Measurements from ENCODE around the gene ITGB2. TPM values are rescaled to one million over a fixed set of nuclear protein-coding genes. Genes with fewer than 3 reads are reported as not detected.

The ITGB2 gene
- total RNA-seq, 1 donor from 2014 or later = 0.15 TPM

GRCh38 chr21:44926331-44927101 is 5.8 kb upstream of the ITGB2 start:
- TF ChIP-seq CTCF (IDR thresholded peaks at IDR 0.05) = no peak
- no peak overlapping the region for H3K4me3 Mint-ChIP-seq (ENCODE audit: unreplicated experiment)
- peaks cover 39% of the 10 kb centered on the region for H3K27me3 Mint-ChIP-seq (ENCODE audit: low read depth)
- H3K27ac Mint-ChIP-seq (ENCODE audit: unreplicated experiment) = no peak overlapping the region
- peaks cover 51% of the 10 kb centered on the region for H3K4me1 Mint-ChIP-seq (ENCODE audit: low read depth)
- H3K9me3 Mint-ChIP-seq (ENCODE audit: low read depth) = no peaks in the 10 kb centered on the region
- DNase-seq (ENCODE audit: low spot score) = no peak
- peaks cover 2% of the 10 kb centered on the region for H3K36me3 Mint-ChIP-seq (ENCODE audit: low read depth)

- TF ChIP-seq CTCF (IDR thresholded peaks at IDR 0.05) = no peak
- Mint-ChIP-seq H3K27ac (ENCODE audit: unreplicated experiment) (no peak overlapping the region), H3K27me3 (ENCODE audit: low read depth) (peaks cover 44% of the 10 kb centered on the region), H3K36me3 (ENCODE audit: low read depth) (peaks cover 2% of the 10 kb centered on the region), H3K9me3 (ENCODE audit: low read depth) (no peaks in the 10 kb centered on the region), H3K4me1 (ENCODE audit: low read depth) (peaks cover 40% of the 10 kb centered on the region), H3K4me3 (ENCODE audit: unreplicated experiment) (no peak overlapping the region)
- no peak for DNase-seq (ENCODE audit: low spot score)
Observed at GRCh38 chr21:44925378-44925755, 4.7 kb upstream of the ITGB2 start.

GRCh38 chr21:44924606-44925377 is 4.1 kb upstream of the ITGB2 start:
- no peak overlapping the region for H3K4me3 Mint-ChIP-seq (ENCODE audit: unreplicated experiment)
- no peak for TF ChIP-seq CTCF (IDR thresholded peaks at IDR 0.05)
- peaks cover 48% of the 10 kb centered on the region for H3K27me3 Mint-ChIP-seq (ENCODE audit: low read depth)
- H3K27ac Mint-ChIP-seq (ENCODE audit: unreplicated experiment) = no peak overlapping the region
- H3K9me3 Mint-ChIP-seq (ENCODE audit: low read depth) = no peaks in the 10 kb centered on the region
- DNase-seq (ENCODE audit: low spot score) = no peak
- H3K36me3 Mint-ChIP-seq (ENCODE audit: low read depth) = peaks cover 2% of the 10 kb centered on the region
- peaks cover 37% of the 10 kb centered on the region for H3K4me1 Mint-ChIP-seq (ENCODE audit: low read depth)

- no peak for DNase-seq (ENCODE audit: low spot score)
- H3K27me3 Mint-ChIP-seq (ENCODE audit: low read depth) = peaks cover 54% of the 10 kb centered on the region
- H3K9me3 Mint-ChIP-seq (ENCODE audit: low read depth) = no peaks in the 10 kb centered on the region
- H3K4me1 Mint-ChIP-seq (ENCODE audit: low read depth) = peaks cover 26% of the 10 kb centered on the region
- H3K4me3 Mint-ChIP-seq (ENCODE audit: unreplicated experiment) = no peak overlapping the region
- TF ChIP-seq CTCF (IDR thresholded peaks at IDR 0.05) = no peak
- H3K27ac Mint-ChIP-seq (ENCODE audit: unreplicated experiment) = no peak overlapping the region
- peaks cover 2% of the 10 kb centered on the region for H3K36me3 Mint-ChIP-seq (ENCODE audit: low read depth)
Observed at GRCh38 chr21:44923480-44924084, 2.9 kb upstream of the ITGB2 start.

- Mint-ChIP-seq H3K9me3 (ENCODE audit: low read depth) (no peaks in the 10 kb centered on the region), H3K4me3 (ENCODE audit: unreplicated experiment) (no peak overlapping the region), H3K36me3 (ENCODE audit: low read depth) (peaks cover 4% of the 10 kb centered on the region), H3K27me3 (ENCODE audit: low read depth) (peaks cover 66% of the 10 kb centered on the region), H3K4me1 (ENCODE audit: low read depth) (peaks cover 9% of the 10 kb centered on the region), H3K27ac (ENCODE audit: unreplicated experiment) (no peak overlapping the region)
- DNase-seq (ENCODE audit: low spot score) = no peak
- TF ChIP-seq CTCF (IDR thresholded peaks at IDR 0.05) = no peak
Observed at GRCh38 chr21:44921928-44922327, 1.2 kb upstream of the ITGB2 start.

Measured in chondrocyte (in vitro differentiated cells).